Measurements from ENCODE around the gene ASTE1. TPM values are rescaled to one million over a fixed set of nuclear protein-coding genes. Genes with fewer than 3 reads are reported as not detected.
A peak's percentile ranks its signal among the peaks of the same experiment; 100 is the strongest.
"Not testable (repeated sequence)": the region's sequence is repeated elsewhere in the genome, so short reads cannot be mapped to it uniquely, and the experiment has no call there.

The ASTE1 gene
- total RNA-seq, 1 experiment from 2014 or later = 2.9 TPM

DNA sequence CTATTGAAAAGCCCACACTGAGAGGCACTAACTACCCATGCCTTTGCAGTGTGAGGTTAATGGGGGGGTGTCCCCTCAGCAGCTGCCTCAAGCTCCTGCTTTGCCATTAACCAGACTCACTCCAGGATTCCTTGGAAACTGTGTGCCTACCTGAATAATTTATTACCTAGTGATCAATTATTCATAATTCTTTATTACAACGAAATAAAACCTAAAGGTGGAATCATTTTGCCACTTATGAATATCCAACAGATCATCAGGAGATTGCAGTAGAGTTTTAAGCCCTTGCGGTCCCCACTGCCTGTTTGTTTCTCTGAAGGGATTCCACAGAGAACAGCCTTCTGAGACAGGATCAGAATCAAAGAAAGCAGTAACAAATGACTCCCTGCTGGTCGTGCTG is 23.4 kb upstream of the ASTE1 start:
- Histone ChIP-seq H3K27me3 (ENCODE audit: low read length) (no peaks in the 10 kb centered on the region), H3K9me3 (ENCODE audit: low read length) (no peaks in the 10 kb centered on the region), H3K4me1 (ENCODE audit: insufficient read depth, low read length) (no peaks in the 10 kb centered on the region), H3F3A (ENCODE audit: low read length, unreplicated experiment) (no peaks in the 10 kb centered on the region), H3K4me3 (ENCODE audit: low read length) (no peak overlapping the region), H3K27ac (ENCODE audit: low read length) (no peak overlapping the region), H2AFZ (ENCODE audit: low read length) (no peak overlapping the region), H3K79me2 (ENCODE audit: low read length) (no peaks in the 10 kb centered on the region), H3K36me3 (ENCODE audit: low read depth, low read length) (no peaks in the 10 kb centered on the region), H3K4me2 (ENCODE audit: low read length) (no peak overlapping the region), H3K9ac (ENCODE audit: low read length) (no peak overlapping the region), H3K9me2 (replicated peaks; ENCODE audit: low read length) (no peaks in the 10 kb centered on the region), H4K20me1 (ENCODE audit: low read length) (no peaks in the 10 kb centered on the region)
- no TSS peak for BruUV-seq (replicated peaks)
- TF ChIP-seq, protein P1, sequence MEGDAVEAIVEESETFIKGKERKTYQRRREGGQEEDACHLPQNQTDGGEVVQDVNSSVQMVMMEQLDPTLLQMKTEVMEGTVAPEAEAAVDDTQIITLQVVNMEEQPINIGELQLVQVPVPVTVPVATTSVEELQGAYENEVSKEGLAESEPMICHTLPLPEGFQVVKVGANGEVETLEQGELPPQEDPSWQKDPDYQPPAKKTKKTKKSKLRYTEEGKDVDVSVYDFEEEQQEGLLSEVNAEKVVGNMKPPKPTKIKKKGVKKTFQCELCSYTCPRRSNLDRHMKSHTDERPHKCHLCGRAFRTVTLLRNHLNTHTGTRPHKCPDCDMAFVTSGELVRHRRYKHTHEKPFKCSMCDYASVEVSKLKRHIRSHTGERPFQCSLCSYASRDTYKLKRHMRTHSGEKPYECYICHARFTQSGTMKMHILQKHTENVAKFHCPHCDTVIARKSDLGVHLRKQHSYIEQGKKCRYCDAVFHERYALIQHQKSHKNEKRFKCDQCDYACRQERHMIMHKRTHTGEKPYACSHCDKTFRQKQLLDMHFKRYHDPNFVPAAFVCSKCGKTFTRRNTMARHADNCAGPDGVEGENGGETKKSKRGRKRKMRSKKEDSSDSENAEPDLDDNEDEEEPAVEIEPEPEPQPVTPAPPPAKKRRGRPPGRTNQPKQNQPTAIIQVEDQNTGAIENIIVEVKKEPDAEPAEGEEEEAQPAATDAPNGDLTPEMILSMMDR (conservative IDR thresholded peaks at IDR 0.05; ENCODE audit: low read depth, low read length) = no peak
- TF ChIP-seq EZH2 (IDR thresholded peaks at IDR 0.05; ENCODE audit: low read length, unreplicated experiment) = no peak
- no peak for TF ChIP-seq EZH2phosphoT487 (IDR thresholded peaks at IDR 0.05; ENCODE audit: borderline replicate concordance, low read length)
- CTCF ChIA-PET = no interaction called here
- no peak for DNase-seq
- ATAC-seq = no peak
- intact Hi-C loops (cut with micrococcal nuclease) = loop anchor here (5.0 to 10.0 kb wide), 3 partner anchors 57 to 745 kb away; partner anchors contain the start of gene NUDT16
- POLR2A ChIA-PET (ENCODE audit: unreplicated experiment) = no interaction called here

DNA sequence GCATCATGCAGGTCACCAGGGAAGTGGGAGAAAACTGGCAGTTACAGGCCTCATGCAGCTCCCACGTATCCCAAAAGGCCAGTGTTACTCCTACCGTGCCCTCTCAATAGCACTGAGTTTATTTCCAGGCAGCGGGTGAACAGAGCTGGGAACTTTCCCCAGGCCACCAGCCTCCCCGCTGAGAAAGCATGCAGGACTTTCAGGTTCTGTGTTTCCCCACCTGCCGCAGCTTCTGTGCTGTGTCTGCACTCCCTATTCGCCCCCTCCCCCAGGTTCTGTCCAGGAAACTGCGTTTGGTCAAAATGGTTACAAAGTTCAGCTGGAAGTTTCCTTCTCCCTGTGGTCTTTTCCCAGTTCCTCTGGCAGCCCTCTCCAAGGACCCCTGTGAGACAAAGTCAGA is 21.4 kb upstream of the ASTE1 start:
- intact Hi-C loops (cut with micrococcal nuclease) = no loop called here
- no peaks in the 10 kb centered on the region for H3K9me3 ChIP-seq (ENCODE audit: low read length)
- H3K27me3 ChIP-seq (ENCODE audit: low read length) = no peaks in the 10 kb centered on the region
- no peak overlapping the region for H2AFZ ChIP-seq (ENCODE audit: low read length)
- H3K4me3 ChIP-seq (ENCODE audit: low read length) = no peak overlapping the region
- no peak overlapping the region for H3K9ac ChIP-seq (ENCODE audit: low read length)
- DNase-seq (no peak), ATAC-seq (no peak)
- no peaks in the 10 kb centered on the region for H3K36me3 ChIP-seq (ENCODE audit: low read depth, low read length)
- H3K27ac ChIP-seq (ENCODE audit: low read length) = no peak overlapping the region
- POLR2A ChIA-PET (ENCODE audit: unreplicated experiment) = no interaction called here
- H3K79me2 ChIP-seq (ENCODE audit: low read length) = no peaks in the 10 kb centered on the region
- BruUV-seq (replicated peaks) = no TSS peak
- H3K4me2 ChIP-seq (ENCODE audit: low read length) = no peak overlapping the region
- H3F3A ChIP-seq (ENCODE audit: low read length, unreplicated experiment) = no peaks in the 10 kb centered on the region
- no peaks in the 10 kb centered on the region for H3K9me2 ChIP-seq (replicated peaks; ENCODE audit: low read length)
- no peak for TF ChIP-seq EZH2 (IDR thresholded peaks at IDR 0.05; ENCODE audit: low read length, unreplicated experiment)
- TF ChIP-seq, protein P1 (conservative IDR thresholded peaks at IDR 0.05; ENCODE audit: low read depth, low read length) = no peak
- CTCF ChIA-PET = no interaction called here
- H3K4me1 ChIP-seq (ENCODE audit: insufficient read depth, low read length) = no peaks in the 10 kb centered on the region
- no peaks in the 10 kb centered on the region for H4K20me1 ChIP-seq (ENCODE audit: low read length)

DNA sequence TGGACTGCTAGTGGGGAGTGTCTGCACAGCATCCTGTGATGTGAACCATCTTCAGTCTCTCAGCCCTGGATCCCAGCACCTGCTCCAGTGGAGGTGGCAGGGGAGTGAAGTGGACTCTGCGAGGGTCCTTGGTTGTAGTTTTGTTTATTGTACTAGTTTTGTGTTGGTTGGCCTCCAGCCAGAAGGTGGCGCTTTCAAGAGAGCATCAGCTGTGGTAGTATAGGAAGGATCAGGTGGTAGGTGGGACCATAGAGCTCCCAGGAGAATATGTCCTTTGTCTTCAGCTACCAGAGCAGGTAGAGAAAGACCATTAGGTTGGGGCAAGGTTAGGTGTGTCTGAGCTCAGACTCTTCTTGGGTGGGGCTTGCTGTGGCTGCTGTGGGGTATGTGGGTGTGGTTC is 21.0 kb upstream of the ASTE1 start:
- Histone ChIP-seq H3K4me3 (ENCODE audit: low read length) (no peak overlapping the region), H3K4me2 (ENCODE audit: low read length) (no peak overlapping the region), H2AFZ (ENCODE audit: low read length) (no peak overlapping the region), H3K27ac (ENCODE audit: low read length) (no peak overlapping the region), H3K4me1 (ENCODE audit: insufficient read depth, low read length) (no peaks in the 10 kb centered on the region), H4K20me1 (ENCODE audit: low read length) (no peaks in the 10 kb centered on the region), H3K9ac (ENCODE audit: low read length) (no peak overlapping the region), H3F3A (ENCODE audit: low read length, unreplicated experiment) (no peaks in the 10 kb centered on the region), H3K36me3 (ENCODE audit: low read depth, low read length) (no peaks in the 10 kb centered on the region), H3K9me2 (replicated peaks; ENCODE audit: low read length) (no peaks in the 10 kb centered on the region), H3K79me2 (ENCODE audit: low read length) (no peaks in the 10 kb centered on the region), H3K27me3 (ENCODE audit: low read length) (no peaks in the 10 kb centered on the region), H3K9me3 (ENCODE audit: low read length) (no peaks in the 10 kb centered on the region)
- intact Hi-C loops (cut with micrococcal nuclease) = no loop called here
- no peak for DNase-seq
- no TSS peak for BruUV-seq (replicated peaks)
- TF ChIP-seq, protein P1 (conservative IDR thresholded peaks at IDR 0.05; ENCODE audit: low read depth, low read length) = peak; percentile 39; the same call in 1 of the 2 replicates
- TF ChIP-seq EZH2 (IDR thresholded peaks at IDR 0.05; ENCODE audit: low read length, unreplicated experiment) = no peak
- ATAC-seq = no peak
- CTCF ChIA-PET = no interaction called here
- POLR2A ChIA-PET (ENCODE audit: unreplicated experiment) = no interaction called here

DNA sequence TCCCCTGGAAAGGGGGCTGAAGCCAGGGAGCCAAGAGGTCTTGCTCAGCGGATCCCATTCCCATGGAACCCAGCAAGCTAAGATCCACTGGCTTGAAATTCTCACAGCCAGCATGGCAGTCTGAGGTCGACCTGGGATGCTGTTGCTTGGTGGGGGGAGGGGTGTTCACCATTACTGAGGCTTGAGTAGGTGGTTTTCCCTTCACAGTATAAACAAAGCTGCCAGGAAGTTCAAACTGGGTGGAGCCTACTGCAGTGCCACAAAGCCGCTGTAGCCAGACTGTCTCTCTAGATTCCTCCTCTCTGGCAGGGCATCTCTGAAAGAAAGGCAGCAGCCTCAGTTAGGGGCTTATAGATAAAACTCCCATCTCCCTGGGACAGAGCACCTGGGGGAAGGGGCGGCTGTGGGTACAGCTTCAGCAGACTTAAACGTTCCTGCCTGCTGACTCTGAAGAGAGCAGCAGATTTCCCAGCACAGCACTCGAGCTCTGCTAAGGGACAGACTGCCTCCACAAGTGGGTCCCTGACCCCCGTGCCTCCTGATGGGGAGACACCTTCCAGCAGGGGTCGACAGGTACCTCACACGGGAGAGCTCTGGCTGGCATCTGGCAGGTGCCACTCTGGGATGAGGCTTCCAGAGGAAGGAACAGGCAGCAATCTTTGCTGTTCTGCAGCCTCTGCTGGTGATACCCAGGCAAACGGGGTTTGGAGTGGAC is 15.8 kb upstream of the ASTE1 start:
- ATAC-seq; H3F3A ChIP-seq (ENCODE audit: low read length, unreplicated experiment); H3K36me3 ChIP-seq (ENCODE audit: low read depth, low read length); CTCF ChIA-PET; BruUV-seq (replicated peaks); H3K4me3 ChIP-seq (ENCODE audit: low read length); H3K9me2 ChIP-seq (replicated peaks; ENCODE audit: low read length); H4K20me1 ChIP-seq (ENCODE audit: low read length); H3K4me1 ChIP-seq (ENCODE audit: insufficient read depth, low read length); POLR2A ChIA-PET (ENCODE audit: unreplicated experiment); H3K9me3 ChIP-seq (ENCODE audit: low read length); H3K27ac ChIP-seq (ENCODE audit: low read length); H3K4me2 ChIP-seq (ENCODE audit: low read length); DNase-seq; H3K9ac ChIP-seq (ENCODE audit: low read length); H2AFZ ChIP-seq (ENCODE audit: low read length); H3K79me2 ChIP-seq (ENCODE audit: low read length); H3K27me3 ChIP-seq (ENCODE audit: low read length); intact Hi-C loops (cut with micrococcal nuclease): not testable (repeated sequence)

Measured in PC-3 (cell line).